Peyer's patch (tissue), 4 donors: ENCODE data around the gene ZNF618. TPM values are rescaled to one million over a fixed set of nuclear protein-coding genes. Genes with fewer than 3 reads are reported as not detected.

Experiments
- DNase-seq, 3 donors: peaks; one replicate each; pipeline ENCODE4 v3.0.0-alpha.2; 2017 to 2019
- H3K27ac ChIP-seq, 4 donors: fragments of 200-600 bp; sonication (generic); one replicate each; pipeline ENCODE4 v1.5.1; 2016 to 2019
- H3K27me3 ChIP-seq, 2 donors: fragments of 200-600 bp; sonication (generic); one replicate each; pipeline ENCODE4 v1.5.1; 2019
- H3K36me3 ChIP-seq, 3 donors: fragments of 200-600 bp; sonication (generic); one replicate each; pipeline ENCODE4 v1.5.1; 2016 to 2019
- H3K4me1 ChIP-seq, 4 donors: fragments of 200-600 bp; sonication (generic); one replicate each; pipeline ENCODE4 v1.5.1; 2016 to 2019
- H3K4me3 ChIP-seq, 4 donors: fragments of 200-600 bp; sonication (generic); 1 replicate in 3 of 4; 2 replicates in 1 of 4; pipeline ENCODE4 v1.5.1; 2016 to 2019; ENCODE audit warnings: mild to moderate bottlenecking in 1 of 4
- H3K9me3 ChIP-seq, 4 donors: fragments of 200-600 bp; sonication (generic); one replicate each; pipeline ENCODE4 v1.5.1; 2016 to 2019; ENCODE audit warnings: mild to moderate bottlenecking in 1 of 4
- POLR2A ChIP-seq, 2 donors: fragments of 450-650 bp; IDR thresholded peaks; one replicate each; pipeline ENCODE4 v1.5.1; 2017; ENCODE audit warnings: antibody characterized with exemption in 2 of 2, mild to moderate bottlenecking in 2 of 2, moderate library complexity in 2 of 2
- total RNA-seq, 4 donors: library from RNA; depleted of rRNA; stranded (reverse); fragments of >200 nt; gene quantifications; one replicate each; pipeline ENCODE4 v1.1.0, GENCODE V29; 2016
- TF ChIP-seq, protein P1 (sequence below), 6 experiments: fragments of 450-650 bp in 4 of 6; fragments of 200-600 bp in 2 of 6; sonication (generic) in 1 of 6; IDR thresholded peaks; one replicate each; pipeline ENCODE4 v1.5.1; 2017 to 2019; ENCODE audit warnings: antibody characterized with exemption in 6 of 6, mild to moderate bottlenecking in 3 of 6, moderate library complexity in 1 of 6

ZNF618 gene
- total RNA-seq, 4 donors from 2014 or later = 2.8 to 26.4 (median 4.1) TPM

DNA sequence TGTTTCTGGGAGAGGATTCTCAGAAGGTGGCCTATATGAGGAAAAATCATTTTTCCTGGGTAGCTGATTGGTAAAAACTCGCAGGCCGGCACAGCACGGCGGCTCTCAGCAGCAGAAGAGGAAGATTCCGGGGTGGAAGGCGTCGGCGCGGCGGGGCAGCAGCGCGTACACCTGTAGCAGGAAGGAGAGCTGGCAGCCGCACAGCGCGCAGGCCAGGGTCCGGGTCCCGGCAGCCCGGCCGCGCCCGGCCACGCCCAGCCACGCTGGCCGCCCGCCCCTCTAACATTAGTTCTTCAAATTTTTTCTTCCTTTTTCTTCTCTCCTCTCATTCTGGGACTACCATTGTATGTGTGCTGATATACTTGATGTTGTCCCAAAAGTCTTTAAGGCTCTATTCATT is 24.8 kb upstream of the ZNF618 start:
- no peaks in the 10 kb centered on the region for H3K9me3 ChIP-seq
- no peak overlapping the region for H3K27ac ChIP-seq
- H3K36me3 ChIP-seq = no peaks in the 10 kb centered on the region
- H3K4me1 ChIP-seq = no peaks in the 10 kb centered on the region
- no peak for TF ChIP-seq POLR2A (IDR thresholded peaks at IDR 0.05)
- TF ChIP-seq, protein P1, sequence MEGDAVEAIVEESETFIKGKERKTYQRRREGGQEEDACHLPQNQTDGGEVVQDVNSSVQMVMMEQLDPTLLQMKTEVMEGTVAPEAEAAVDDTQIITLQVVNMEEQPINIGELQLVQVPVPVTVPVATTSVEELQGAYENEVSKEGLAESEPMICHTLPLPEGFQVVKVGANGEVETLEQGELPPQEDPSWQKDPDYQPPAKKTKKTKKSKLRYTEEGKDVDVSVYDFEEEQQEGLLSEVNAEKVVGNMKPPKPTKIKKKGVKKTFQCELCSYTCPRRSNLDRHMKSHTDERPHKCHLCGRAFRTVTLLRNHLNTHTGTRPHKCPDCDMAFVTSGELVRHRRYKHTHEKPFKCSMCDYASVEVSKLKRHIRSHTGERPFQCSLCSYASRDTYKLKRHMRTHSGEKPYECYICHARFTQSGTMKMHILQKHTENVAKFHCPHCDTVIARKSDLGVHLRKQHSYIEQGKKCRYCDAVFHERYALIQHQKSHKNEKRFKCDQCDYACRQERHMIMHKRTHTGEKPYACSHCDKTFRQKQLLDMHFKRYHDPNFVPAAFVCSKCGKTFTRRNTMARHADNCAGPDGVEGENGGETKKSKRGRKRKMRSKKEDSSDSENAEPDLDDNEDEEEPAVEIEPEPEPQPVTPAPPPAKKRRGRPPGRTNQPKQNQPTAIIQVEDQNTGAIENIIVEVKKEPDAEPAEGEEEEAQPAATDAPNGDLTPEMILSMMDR (IDR thresholded peaks at IDR 0.05) = no peak
- DNase-seq = no peak
- H3K4me3 ChIP-seq = no peak overlapping the region
- no peaks in the 10 kb centered on the region for H3K27me3 ChIP-seq

DNA sequence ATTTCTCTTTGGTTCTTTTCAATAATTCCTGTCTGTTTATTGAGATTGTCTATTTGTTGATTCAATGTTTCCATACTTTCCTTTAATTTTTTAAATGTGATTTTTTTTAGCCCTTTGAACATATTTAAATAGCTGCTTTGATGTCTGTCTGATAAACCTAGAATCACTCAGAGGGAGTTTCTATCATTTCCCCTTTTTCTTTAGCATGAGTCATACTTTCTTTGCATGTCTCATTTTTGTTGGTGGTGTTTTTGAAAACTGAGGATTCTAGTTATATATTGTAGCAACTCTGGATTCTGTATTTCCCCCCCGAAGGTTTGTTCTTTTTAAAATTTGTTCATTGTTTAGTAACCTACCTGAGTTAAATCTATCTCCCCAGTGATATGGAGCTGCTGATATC is 24.2 kb upstream of the ZNF618 start:
- TF ChIP-seq, protein P1 (IDR thresholded peaks at IDR 0.05) = no peak
- no peak for TF ChIP-seq POLR2A (IDR thresholded peaks at IDR 0.05)

GRCh38 chr9:113853333-113853732 is 22.8 kb upstream of the ZNF618 start:
- no peak overlapping the region for H3K27ac ChIP-seq
- H3K4me1 ChIP-seq = no peaks in the 10 kb centered on the region
- no peak for TF ChIP-seq POLR2A (IDR thresholded peaks at IDR 0.05)
- TF ChIP-seq, protein P1 (IDR thresholded peaks at IDR 0.05) = peak in 4 of 6 experiments; percentile 19 to 70 (median 66)
- no peaks in the 10 kb centered on the region for H3K27me3 ChIP-seq
- H3K4me3 ChIP-seq = no peak overlapping the region
- DNase-seq = peak in 1 of 3 donors; percentile 67
- no peaks in the 10 kb centered on the region for H3K9me3 ChIP-seq
- H3K36me3 ChIP-seq = no peaks in the 10 kb centered on the region

More for the DNA sequence above, 24.2 kb upstream of the ZNF618 start:
- Histone ChIP-seq H3K4me1 (no peaks in the 10 kb centered on the region), H3K36me3 (no peaks in the 10 kb centered on the region), H3K27ac (no peak overlapping the region), H3K27me3 (no peaks in the 10 kb centered on the region), H3K4me3 (no peak overlapping the region), H3K9me3 (no peaks in the 10 kb centered on the region)
- DNase-seq = no peak

DNA sequence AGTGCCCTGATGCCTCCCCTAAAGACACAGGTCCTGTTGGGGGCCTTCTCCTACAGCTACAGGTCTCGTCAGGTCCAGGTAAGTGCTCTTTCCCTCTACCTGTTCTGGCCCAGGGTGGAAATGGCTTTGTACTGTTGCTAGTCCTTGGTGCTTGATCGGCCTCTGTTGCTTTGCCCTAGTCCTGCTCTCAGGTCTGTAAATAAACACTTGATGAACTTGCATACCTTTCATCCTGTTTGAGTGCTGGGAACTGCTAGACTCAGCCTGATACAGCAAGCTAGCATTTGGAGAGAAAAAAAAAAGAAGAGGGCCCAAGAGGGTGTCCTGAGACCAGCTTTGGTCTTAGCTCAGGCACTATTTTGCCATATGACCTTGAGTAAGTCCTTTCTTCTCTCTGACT is 21.8 kb upstream of the ZNF618 start:
- H3K36me3 ChIP-seq = no peaks in the 10 kb centered on the region
- no peak overlapping the region for H3K4me3 ChIP-seq
- DNase-seq = no peak
- TF ChIP-seq, protein P1 (IDR thresholded peaks at IDR 0.05) = no peak
- no peak for TF ChIP-seq POLR2A (IDR thresholded peaks at IDR 0.05)
- no peak overlapping the region for H3K27ac ChIP-seq
- no peaks in the 10 kb centered on the region for H3K9me3 ChIP-seq
- no peaks in the 10 kb centered on the region for H3K27me3 ChIP-seq
- no peaks in the 10 kb centered on the region for H3K4me1 ChIP-seq

- DNase-seq = no peak
- no peaks in the 10 kb centered on the region for H3K36me3 ChIP-seq
- H3K27me3 ChIP-seq = no peaks in the 10 kb centered on the region
- no peaks in the 10 kb centered on the region for H3K9me3 ChIP-seq
- H3K4me3 ChIP-seq = no peak overlapping the region
- TF ChIP-seq POLR2A (IDR thresholded peaks at IDR 0.05) = no peak
- TF ChIP-seq, protein P1 (IDR thresholded peaks at IDR 0.05) = no peak
- H3K4me1 ChIP-seq = no peaks in the 10 kb centered on the region
- no peak overlapping the region for H3K27ac ChIP-seq
Observed at GRCh38 chr9:113857875-113858274, 18.2 kb upstream of the ZNF618 start.

DNA sequence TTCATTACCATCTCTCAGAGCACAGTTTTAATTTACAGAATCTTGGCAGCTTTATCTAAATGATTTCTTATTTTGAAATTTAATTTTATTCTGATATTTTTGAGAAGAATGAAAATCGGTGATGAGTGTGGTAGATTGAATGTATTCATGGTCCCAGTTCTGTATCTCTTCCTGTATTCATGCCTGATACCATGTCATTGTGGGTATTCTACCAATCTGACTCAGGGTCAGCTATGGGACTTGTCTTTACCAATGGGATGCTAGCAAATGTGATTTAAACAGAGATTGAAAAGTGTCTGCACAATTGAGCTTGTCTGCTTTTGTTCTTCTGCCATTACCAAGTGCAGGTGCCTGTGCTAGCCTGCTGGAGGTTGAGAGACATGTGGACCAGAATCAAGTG is 17.8 kb upstream of the ZNF618 start:
- no peak for DNase-seq
- TF ChIP-seq, protein P1 (IDR thresholded peaks at IDR 0.05) = no peak
- TF ChIP-seq POLR2A (IDR thresholded peaks at IDR 0.05) = no peak
- no peaks in the 10 kb centered on the region for H3K9me3 ChIP-seq
- H3K4me1 ChIP-seq = no peaks in the 10 kb centered on the region
- no peak overlapping the region for H3K4me3 ChIP-seq
- H3K36me3 ChIP-seq = no peaks in the 10 kb centered on the region
- no peak overlapping the region for H3K27ac ChIP-seq
- H3K27me3 ChIP-seq = no peaks in the 10 kb centered on the region
